GM18505 (cell line): ENCODE measurements around the gene HCN2.

Experiments
- ATAC-seq: cut with Tn5 transposase; IDR thresholded peaks from one replicate; pipeline ENCODE4 v1.9.1; 2021; ENCODE audit not compliant: unreplicated experiment
- POLR2A ChIP-seq: IDR thresholded peaks from 4 replicates; pipeline ENCODE4 v1.6.1; 2011; ENCODE audit warnings: borderline replicate concordance; ENCODE audit not compliant: insufficient read depth, insufficient read length; ENCODE audit errors: extremely low read depth

Gene HCN2

DNA sequence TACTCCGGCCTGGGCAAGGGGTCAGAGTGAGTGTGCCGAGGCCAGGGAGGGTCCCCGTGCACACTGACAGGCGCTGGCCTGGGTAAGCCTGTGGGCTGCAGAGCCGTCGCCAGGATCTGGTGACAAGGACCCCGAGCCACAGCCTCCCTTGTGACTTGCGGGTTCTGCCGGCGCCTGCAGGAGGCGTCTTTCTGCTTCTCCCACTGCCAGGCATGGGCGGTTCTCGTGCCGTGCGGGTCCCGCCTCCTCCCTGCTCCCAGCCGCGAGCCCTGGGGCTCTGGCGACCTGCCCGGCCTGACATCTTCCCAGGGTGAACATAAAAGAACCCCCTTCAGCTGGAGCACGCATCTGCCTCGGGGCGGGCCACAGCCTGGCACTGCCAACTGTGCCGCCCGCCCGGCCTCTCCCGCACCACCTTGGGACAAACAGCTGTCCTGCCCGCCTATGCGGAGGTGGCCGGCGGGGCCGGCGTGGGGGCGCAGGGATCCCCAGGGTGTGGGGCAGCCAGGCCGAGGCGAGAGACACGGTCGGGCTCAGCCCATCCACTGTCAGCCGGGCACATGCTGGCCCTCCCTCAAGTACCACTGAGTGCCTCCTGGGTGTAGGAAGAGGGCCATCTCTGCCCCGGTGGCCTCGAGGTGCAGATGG is 1.5 kb upstream of the HCN2 start:
- ATAC-seq, result no peak
- no peak for TF ChIP-seq POLR2A

DNA sequence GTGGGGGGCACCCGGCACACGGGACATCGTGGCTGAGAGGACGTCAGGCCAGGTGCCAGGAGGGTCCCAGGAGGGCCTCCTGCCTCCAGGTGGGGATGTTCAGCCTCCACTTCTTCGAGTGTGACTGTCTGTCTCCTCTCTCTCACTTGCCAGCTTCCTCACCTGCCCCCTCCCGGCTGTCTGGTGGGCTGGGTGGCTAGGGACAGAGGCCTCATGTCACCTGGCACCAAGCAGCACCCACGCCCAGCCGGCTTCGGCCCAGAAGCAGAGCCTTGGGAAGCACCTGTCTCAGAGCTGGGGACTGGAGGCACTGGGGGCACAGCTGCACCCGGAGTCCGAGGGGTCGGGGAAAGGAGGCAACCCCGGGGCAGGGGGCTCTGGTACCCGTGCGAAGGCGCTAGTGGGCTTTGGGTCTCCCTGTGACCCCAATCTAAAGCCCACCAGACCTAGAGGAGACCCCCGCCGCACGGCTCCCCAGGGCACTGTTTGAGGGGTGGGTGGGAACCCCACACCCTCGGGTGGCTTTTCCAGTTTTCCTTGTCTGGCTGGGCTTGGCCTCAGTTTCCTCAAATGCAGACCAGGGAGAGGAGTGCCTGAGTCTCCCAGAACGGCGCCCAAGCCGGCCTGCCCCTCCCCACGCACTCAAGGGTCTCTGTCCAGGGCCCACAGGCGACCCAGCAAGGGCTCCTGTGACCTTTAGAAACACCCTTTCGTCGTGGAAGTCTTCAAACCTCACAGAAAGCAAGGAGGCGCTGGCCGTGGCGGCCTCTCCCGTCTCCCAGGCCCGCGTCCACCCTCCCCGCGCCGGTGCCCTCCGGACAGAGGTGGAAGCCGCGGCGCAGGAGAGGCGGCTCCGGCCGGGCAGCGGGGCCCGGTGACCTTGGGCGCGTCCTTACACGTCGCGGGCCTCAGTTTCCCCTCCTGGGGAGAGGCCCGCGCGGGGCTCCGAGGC is 664 bp upstream of the HCN2 start:
- TF ChIP-seq POLR2A, result no peak

DNA sequence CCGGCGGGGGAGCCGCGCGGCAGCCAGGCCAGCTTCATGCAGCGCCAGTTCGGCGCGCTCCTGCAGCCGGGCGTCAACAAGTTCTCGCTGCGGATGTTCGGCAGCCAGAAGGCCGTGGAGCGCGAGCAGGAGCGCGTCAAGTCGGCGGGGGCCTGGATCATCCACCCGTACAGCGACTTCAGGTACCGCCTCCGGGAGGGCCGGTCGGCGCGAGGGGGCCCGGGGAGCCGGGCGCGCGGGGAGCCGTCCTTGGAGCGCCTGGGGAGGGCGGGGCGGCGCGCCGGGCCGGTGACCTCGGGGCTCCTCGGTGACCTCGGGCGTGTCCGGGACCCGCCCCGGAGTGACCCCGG is 690 bp downstream of the HCN2 start:
- no peak for TF ChIP-seq POLR2A
- ATAC-seq, result no peak

More for the DNA sequence above, 664 bp upstream of the HCN2 start:
- ATAC-seq, result no peak

DNA sequence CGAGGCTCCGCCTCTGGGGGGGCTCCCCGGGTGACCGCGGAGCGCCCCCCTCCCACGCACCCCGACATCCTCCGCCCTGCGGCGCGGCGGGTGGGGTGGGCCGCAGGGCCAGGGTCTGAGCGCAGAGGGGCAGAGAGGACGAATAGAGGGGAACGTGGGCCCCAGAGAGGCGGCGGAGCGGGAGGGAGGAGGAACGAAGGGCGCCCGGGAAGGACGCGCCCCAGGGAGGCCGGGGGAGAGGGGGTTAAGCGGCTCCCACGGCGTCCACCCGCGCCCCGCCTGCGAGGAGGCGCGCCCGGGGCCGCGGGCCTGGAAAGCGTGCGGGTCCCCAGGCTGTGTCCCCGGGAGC is 1.0 kb downstream of the HCN2 start:
- no peak for TF ChIP-seq POLR2A
- ATAC-seq, result no peak

DNA sequence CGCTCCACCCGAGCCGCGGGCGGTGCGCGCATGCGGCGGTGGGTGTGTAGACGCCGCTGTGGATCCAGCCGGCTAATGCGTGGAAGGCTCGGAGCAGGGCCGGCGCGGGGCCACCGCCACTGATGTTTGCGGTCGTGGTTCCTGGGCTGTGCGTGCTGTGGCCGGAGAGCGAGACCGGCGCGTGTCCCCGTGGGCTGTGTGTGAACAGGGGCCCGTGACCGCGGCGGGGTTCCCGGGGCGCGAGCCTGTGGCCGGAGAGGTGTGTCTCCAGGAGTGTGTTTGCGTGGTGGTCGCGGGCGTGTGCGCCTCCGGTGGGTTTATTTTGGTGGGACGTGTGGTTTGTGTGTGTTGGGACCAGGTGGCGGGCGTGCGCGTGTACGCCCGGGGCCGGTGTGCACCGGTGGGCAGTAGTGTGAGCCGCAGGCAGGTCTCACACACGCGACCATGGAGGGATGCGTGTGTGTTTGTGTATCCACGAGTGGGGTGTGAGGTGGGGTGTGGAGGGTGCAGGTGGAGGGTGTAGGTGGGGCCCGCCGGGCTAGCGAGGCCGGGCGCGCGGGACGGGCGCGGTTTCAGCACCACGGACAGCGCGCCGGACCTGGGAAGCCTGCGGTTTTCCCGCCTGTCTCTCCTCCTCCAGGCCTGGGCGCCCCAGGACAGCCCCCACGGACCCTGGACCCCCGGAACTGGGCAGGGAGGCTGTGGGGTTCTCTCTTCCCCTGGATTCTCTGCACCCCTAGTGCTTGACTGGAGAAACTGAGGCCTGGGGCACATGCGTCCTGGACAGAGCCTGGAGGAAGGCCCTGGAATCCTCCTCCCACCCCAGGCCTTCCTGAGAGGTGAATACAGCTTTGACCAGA is 1.6 kb downstream of the HCN2 start:
- ATAC-seq, result no peak
- TF ChIP-seq POLR2A, result no peak

DNA sequence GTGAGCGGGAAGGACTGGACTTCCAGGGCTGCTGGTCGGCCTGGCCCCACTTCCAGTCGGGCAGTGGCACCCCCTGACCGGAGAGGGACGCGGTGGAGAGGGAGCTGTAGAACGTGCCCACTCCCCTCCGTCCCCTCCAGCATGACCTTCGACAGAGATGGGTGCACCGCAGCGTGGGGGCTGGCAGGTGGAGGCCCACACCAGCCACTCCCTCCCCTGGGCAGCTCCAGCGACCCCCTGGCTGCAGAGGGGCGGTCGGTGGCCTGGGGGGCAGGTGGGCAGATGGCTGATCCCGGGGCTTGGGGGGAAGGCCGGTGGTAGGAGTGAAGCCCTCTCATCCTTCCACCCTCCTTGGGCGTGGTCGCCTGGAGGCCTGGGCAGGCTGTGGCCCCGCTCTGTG is 2.4 kb downstream of the HCN2 start:
- ATAC-seq, result no peak
- no peak for TF ChIP-seq POLR2A

DNA sequence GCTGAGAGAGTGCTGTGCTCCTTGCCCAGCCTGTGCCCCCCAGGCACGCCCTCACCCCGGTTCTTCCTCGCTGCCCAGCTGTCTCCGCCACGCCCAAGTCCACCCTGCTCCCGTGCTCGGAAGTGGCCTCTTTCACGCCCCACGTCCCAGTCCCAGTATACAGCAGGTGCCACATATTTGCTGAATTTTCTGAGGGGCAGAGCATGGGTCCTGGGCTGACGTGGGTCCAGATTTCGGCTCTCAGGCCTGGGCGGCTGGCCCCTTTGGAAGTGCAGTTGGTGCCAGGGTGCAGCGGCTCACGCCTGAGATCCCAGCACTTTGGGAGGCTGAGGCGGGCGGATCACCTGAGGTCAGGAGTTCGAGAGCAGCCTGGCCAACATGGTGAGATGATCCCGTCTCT is 3.4 kb downstream of the HCN2 start:
- no peak for TF ChIP-seq POLR2A
- no peak for ATAC-seq

DNA sequence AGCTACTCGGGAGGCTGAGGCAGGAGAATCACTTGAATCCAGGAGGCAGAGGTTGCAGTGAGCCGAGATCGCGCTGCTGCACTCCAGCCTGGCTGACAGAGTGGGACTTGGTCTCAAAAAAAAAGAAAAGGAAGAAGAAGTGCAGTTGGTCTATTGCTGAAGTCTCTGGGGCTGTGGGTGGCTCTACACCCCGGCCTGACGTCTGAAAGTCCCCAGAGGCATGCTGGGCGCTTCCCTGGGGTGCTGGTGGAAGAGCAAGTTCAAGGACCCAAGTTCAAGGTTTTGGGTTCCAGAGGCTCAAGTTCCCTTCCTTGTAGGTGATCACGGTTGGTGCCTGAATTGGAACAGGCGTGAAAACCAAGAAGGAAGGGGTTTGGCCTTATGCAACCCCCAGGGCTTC is 3.8 kb downstream of the HCN2 start:
- ATAC-seq, result no peak
- no peak for TF ChIP-seq POLR2A

DNA sequence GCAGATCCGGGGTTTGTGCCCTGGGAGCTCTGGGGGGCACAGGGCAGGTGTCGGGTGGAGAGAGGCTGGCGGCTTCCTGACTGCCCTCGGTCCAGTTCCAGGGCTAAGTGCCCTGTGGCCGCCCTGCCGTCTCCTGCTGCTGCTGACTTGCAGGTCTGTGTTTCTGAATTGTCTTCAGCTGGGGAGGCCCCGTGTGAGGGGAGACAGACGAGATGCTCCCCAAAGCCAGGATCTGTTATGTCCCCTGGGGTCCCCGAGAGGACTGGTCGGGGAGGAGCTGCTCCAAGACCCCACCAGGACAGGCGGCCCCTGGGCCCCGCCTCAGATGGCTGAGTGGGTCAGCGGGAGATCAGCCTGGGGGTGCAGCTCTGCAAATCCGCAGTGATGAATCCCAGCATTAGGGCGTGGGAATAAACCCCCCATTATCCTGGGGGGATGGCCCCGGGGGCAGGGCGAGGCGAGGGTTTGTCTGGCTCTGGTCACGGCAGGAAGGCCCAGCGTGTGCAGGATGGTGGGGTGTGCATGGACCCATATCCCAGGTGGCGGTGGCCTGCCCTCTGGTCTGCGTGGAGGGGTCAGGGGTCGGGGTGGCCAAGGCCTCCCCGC is 4.7 kb downstream of the HCN2 start:
- no peak for ATAC-seq
- TF ChIP-seq POLR2A, result no peak

DNA sequence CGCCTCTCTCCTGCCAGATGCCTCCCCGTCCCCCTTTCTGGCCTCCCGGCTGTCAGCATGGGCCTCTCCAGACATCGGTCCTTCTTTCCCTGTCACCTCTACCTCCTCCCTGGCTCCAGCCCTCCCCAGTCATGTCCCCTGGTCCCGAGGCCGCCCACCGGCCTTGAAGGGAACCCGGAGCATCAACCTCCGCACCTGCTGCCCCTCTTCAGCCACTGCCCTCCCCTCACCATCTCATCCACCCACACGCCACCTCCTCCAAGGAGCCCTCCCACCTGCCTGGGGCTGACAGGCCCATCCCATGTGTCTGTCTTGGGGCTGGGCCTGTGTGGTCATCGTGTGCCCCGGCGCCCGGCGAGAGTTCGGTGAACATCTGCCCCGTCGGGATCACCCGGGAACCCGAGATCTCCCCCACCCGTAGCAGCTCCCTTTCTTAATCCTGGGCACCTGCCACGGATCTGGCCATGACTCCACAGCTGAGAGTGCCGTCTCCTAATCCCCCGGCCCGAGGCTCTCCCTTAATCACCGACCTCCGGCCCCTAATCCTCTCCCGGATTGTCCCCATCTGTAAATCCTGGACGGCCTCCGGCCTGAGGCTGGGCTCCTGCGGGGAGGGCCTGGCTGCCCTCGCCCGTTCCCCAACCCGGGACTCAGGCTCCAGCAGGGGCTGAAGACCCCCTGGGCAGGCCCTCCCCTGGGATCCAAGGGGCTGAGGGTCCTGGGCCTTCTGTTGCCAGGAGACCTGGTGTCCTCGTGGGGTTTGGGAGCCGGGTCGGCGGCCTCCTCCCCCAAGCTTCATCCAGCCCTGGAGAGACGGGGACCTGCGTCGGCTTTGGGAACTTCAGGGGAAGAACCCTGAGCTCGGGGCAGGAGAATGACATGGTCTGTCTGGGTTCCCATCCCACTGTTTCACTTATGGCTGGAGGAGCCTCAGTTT is 5.9 kb downstream of the HCN2 start:
- no peak for TF ChIP-seq POLR2A
- no peak for ATAC-seq

DNA sequence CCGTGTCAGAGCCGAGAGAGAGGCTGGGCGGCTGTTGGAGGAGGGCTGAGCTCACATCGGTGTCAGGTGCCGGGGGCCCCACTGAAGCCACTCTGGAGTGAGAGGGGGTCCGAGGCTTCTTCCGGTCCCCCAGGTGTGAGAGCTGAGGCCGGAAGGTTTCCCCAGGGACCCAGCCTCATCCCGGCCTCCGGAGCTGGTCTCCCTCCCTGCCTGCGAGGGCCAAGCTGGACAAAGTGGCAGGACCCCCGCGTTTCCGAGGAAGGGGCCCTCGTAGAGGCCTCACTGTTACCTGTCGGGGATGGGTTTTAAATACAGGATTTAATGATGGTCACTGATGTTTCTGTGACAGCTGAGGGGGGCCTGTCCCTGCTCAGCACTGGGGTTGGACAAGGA is 6.6 kb downstream of the HCN2 start:
- no peak for TF ChIP-seq POLR2A
- no peak for ATAC-seq
